Articular chondrocyte of knee joint (primary cell): ENCODE data around the gene CHID1. TPM values are rescaled to one million over a fixed set of nuclear protein-coding genes. Genes with fewer than 3 reads are reported as not detected.

Experiments
- small RNA-seq: library from RNA; depleted of rRNA; stranded (forward); fragments of <200 nt; gene quantifications from one replicate; pipeline ENCODE3, GENCODE V24; 2012
- total RNA-seq: library from RNA; depleted of rRNA; stranded (reverse); fragments of >200 nt; gene quantifications from 2 replicates; pipeline ENCODE4 v1.2.3, GENCODE V29; 2012

The CHID1 gene
- 38.0 and 48.3 TPM in 2 replicates for total RNA-seq

GRCh38 chr11:910589-911030 is at the start of gene CHID1:
Gene CHID1, minus strand, starts transcription at chr11:910810. Its CDS starts 5,994 bp downstream, at chr11:904816.

GRCh38 chr11:925496-926301 is 15.1 kb upstream of the CHID1 start, which contains the start of gene AP2A2:
Gene AP2A2, plus strand, starts transcription at chr11:925870. Its CDS starts 152 bp downstream, at chr11:926022.

GRCh38 chr11:842370-843002 is 68.1 kb downstream of the CHID1 start, which contains the start of the genes POLR2L and TSPAN4:
Gene POLR2L, minus strand, starts transcription at chr11:842529. Its CDS starts 21 bp downstream, at chr11:842508.
Gene TSPAN4, plus strand, starts transcription at chr11:842852. Its CDS starts 7,453 bp downstream, at chr11:850305.

GRCh38 chr11:832529-833113 is 78.0 kb downstream of the CHID1 start, which contains the start of gene CD151:
Gene CD151, plus strand, starts transcription at chr11:832952. Its CDS starts 3,118 bp downstream, at chr11:836070.

GRCh38 chr11:827897-828192 is 82.8 kb downstream of the CHID1 start, which contains the start of gene CRACR2B:
Gene CRACR2B, plus strand, starts transcription at chr11:827919. Its CDS starts 689 bp downstream, at chr11:828608.

GRCh38 chr11:818396-819128 is 92.0 kb downstream of the CHID1 start, which contains the start of gene PNPLA2:
Gene PNPLA2, plus strand, starts transcription at chr11:818914. Its CDS starts 805 bp downstream, at chr11:819719.

Small RNA genes within 50 kb of the gene (small RNA-seq; reads per million reads assigned to genes)
- not detected for gene RNU6-1025P

Other genes starting within 250 kb of the CHID1 start
- 24.9 and 29.7 TPM in 2 replicates for gene DEAF1, start 215.6 kb downstream of the CHID1 start, total RNA-seq
- 11.1 and 15.0 TPM in 2 replicates for gene TMEM80, start 215.0 kb downstream of the CHID1 start, total RNA-seq
- gene EPS8L2, start 204.6 kb downstream of the CHID1 start, total RNA-seq, result 26.9 and 28.9 TPM in 2 replicates
- gene TALDO1, start 163.3 kb downstream of the CHID1 start, total RNA-seq, result 223 and 244 TPM in 2 replicates
- gene GATD1, start 133.3 kb downstream of the CHID1 start, total RNA-seq, result 21.0 and 26.9 TPM in 2 replicates
- gene CEND1, start 120.7 kb downstream of the CHID1 start, total RNA-seq, result 0.26 and 0.32 TPM in 2 replicates
- gene SLC25A22, start 112.5 kb downstream of the CHID1 start, total RNA-seq, result 8.8 and 11.1 TPM in 2 replicates
- gene PIDD1, start 105.6 kb downstream of the CHID1 start, total RNA-seq, result 4.0 and 4.4 TPM in 2 replicates
- gene RPLP2, start 100.8 kb downstream of the CHID1 start, total RNA-seq, result 175 and 207 TPM in 2 replicates
- gene PNPLA2, start 91.9 kb downstream of the CHID1 start, total RNA-seq, result 30.6 and 44.2 TPM in 2 replicates
- 1.6 and 2.6 TPM in 2 replicates for gene CRACR2B, start 82.9 kb downstream of the CHID1 start, total RNA-seq
- gene CD151, start 77.9 kb downstream of the CHID1 start, total RNA-seq, result 463 and 552 TPM in 2 replicates
- gene POLR2L, start 68.3 kb downstream of the CHID1 start, total RNA-seq, result 76.4 and 102 TPM in 2 replicates
- gene TSPAN4, start 68.0 kb downstream of the CHID1 start, total RNA-seq, result 192 and 199 TPM in 2 replicates
- gene AP2A2, start 15.1 kb upstream of the CHID1 start, total RNA-seq, result 36.5 and 39.1 TPM in 2 replicates
- gene MUC6, start 125.9 kb upstream of the CHID1 start, total RNA-seq, result not detected in 2 replicates
- not detected in 2 replicates for gene MUC2, start 164.1 kb upstream of the CHID1 start, total RNA-seq
- gene MUC5AC, start 247.1 kb upstream of the CHID1 start, total RNA-seq, result not detected in 2 replicates